IPS DF 19.7 (cell line): Measurements from ENCODE around the gene FOXP4.

Experiments used
- DNase-seq: peaks from one replicate; pipeline ENCODE4 v3.0.0-alpha.2; 2013; ENCODE audit warnings: low read depth, low spot score

FOXP4 gene

GRCh38 chr6:41582540-41582939, 36.4 kb downstream of the FOXP4 start:
- DNase-seq: no peak

- DNase-seq: no peak
Measured at GRCh38 chr6:41583565-41583964, 37.4 kb downstream of the FOXP4 start.

- DNase-seq: no peak
Measured at GRCh38 chr6:41584205-41584604, 38.0 kb downstream of the FOXP4 start.

DNA sequence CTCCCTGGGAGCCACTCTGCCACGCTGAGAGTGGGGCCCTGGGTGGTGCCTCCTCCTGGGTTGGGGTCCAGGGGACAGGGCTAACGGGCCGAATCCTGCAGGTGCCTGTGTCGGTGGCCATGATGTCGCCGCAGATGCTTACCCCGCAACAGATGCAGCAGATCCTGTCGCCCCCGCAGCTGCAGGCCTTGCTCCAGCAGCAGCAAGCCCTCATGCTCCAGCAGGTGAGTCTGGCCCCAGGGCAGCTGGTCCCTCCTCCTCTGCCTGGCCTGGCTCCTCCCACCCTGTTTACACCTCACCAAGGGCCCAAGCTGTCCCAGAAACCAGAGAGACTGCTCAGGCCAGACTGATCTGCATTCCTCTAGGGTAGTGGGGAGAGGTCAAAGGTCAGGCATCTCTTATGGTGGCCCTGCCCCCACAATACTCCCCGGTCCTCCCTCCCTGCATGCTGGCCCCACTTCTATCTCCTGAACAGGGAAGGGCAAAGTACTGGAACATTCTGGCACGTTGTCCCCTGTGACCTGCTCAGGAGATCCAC, 38.6 kb downstream of the FOXP4 start:
- no peak for DNase-seq

- no peak for DNase-seq
Measured at GRCh38 chr6:41585605-41586004, 39.4 kb downstream of the FOXP4 start.

DNA sequence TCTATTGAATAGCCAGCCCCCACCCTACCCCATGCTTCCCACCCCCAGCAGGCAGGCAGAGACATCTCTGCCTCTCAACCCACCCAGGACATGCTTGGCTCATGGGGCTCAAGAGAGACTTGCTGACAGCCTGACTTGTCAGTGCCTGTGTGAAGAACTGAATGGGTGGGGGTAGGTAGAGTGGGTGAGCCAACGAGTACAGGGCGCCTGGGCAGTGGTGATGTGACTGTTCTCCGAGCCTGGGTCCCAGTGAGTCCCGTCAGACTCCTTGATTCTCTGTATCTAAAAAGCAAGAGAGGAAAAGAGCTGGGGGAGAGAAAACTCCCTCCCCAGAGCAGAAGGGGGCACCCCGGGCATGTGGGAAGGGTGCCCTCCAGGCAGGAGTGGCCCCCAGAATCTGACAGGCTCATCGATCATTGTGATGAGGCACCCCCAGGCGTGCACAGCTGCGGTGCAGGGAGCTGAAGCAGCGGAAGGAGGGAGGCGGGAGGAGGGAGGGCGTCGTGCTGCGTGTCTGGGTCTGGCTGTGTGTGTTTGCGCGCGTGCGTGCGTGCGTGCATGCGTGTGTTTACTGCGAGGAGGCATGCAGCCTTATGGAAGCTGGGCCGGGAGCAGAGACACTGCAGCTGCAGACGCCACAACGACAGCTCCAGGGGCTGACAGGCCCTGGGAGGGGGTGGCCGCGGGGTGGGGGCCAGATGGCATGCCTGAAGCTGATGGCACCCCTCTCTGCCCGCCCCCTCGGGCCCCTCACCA, 40.2 kb downstream of the FOXP4 start:
- no peak for DNase-seq

GRCh38 chr6:41587131-41587879, 41.1 kb downstream of the FOXP4 start:
- DNase-seq: no peak

DNA sequence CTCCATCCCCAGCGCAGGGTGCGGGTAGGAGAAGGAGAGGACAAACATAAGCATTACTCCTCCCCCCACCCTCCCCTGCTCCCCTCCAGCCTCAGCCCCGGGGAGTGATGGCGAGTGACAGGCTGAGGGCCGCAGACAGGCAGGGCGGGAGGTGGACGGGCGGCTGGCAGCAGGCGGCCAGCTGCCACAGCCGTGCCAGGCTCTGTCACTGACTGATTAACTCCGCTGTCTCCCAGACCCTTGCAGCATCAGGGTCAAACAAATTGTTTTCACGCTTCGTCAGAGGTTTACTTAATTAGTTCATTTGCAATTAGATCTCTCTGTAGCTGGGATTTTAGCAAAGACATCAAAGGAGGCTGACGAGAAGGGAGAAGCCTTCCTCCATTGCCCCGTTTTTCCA, 41.9 kb downstream of the FOXP4 start:
- DNase-seq: no peak

GRCh38 chr6:41589223-41589622, 43.0 kb downstream of the FOXP4 start:
- DNase-seq: no peak

- no peak for DNase-seq
Measured at GRCh38 chr6:41589636-41590622, 43.7 kb downstream of the FOXP4 start.

DNA sequence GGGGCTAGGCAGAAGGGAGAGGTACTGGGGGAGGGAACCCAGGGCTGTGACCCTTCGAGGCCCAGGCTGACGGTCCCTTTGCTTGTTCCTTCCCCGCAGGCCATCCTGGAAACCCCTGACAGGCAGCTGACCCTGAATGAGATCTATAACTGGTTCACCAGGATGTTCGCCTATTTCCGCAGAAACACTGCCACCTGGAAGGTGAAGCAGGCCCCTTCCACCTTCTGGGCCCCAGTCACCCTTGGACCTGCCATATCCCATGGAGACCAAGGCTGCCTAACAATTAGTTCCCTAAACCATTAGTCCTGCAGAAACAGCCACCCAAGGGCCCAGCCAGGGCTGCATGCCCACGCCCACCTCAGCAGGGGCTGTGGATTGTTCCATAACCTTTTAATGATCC, 44.9 kb downstream of the FOXP4 start:
- no peak for DNase-seq

DNA sequence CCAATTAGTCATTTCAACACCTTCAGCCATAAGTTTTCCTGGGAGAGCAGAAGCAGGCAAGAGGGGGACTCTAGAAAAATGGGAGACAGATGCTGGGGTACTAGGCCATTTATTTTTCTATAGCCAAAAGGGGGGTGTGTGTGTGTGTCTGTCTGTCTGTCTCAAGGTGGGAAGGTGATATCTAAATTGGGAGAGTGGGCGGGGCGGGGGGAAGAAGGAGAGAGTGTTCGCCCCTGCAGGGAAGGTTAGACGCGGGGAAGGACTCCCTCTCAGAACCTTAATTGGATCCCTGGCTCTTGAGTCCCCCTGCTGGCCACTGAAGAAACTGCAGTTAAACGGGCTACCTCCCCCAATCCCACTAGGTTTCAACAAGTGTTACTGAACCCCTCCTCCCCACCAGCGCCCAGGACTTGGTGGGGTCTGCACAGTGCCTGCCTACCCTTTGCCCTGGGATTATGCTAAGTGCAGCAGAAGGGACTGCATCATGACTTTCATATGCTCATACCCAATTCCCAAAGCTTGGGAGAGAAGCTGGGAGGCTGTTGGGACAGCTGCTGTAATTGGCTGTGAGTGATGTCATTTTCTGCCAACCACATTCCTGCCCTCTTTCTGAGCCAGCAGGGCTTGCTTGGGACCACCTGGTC, 45.8 kb downstream of the FOXP4 start:
- DNase-seq: no peak

GRCh38 chr6:41593406-41593805, 47.2 kb downstream of the FOXP4 start:
- no peak for DNase-seq

- DNase-seq: no peak
Measured at GRCh38 chr6:41593839-41594238, 47.7 kb downstream of the FOXP4 start.

DNA sequence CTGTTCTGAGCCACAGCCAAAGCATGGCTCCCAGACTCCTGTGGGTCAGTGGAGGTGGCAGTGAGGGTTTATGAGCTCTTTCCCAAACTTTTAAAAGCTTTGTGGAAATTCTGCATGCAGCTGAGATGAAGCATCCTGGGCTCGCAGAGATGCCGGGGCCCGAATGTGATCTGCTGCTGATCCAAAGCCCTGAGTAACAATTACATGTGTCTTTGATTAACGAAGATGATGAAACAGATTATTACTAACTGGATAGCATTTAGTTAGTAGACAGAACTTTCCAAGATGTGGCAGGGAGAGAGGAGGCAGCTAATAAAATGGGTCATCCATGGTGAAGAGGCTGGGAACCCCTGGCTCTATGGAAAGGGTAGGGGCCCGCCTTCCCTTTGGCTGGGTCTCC, 48.1 kb downstream of the FOXP4 start:
- no peak for DNase-seq

GRCh38 chr6:41594766-41595165, 48.6 kb downstream of the FOXP4 start:
- DNase-seq: no peak

DNA sequence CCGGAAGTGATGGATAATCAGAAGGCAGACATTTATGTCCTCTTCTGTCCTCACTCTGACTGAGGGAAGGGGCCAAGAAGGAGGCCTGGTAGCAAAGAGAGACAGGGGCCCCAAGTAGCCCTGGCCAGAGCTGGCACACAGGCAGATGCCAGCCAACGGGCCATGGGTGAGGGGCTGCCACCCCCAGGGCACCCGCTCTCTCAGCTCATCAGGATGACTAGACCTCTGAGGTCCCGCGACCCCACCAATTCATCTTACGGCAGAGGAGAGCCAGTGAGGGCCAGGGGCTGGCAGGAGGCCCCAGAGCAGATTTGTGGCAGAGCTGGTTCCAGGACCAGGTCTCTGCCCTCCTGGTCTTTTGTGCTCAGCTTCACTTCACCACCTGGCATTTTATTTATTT, 49.0 kb downstream of the FOXP4 start:
- DNase-seq: no peak

DNA sequence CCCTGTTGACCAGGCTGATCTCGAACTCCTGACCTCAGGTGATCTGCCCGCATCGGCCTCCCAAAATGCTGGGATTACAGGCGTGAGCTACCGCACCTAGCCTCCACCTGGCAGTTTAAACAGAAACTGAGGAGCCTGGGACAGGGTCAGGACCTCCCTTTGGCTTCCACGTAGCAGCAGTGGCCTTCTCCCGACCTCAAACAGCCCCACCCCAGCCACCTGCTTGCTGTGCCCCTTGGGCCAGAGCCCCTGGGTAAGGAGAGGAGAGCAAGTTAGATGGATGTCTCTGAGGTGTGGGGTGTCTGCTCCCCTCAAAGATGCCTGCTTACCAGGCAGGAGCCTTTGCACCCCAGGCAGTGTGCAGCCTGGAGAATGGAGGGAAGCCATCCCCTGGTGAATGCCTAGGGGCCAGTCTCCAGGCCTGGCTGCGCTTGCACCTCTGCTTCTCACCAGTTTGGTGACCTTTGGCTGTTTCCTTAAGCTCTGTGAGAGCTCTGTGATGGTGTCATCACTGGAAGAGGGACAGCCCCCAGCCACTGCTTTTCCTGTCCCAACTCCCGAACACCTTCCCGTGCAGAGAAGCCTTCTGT, 50.0 kb downstream of the FOXP4 start:
- no peak for DNase-seq

DNA sequence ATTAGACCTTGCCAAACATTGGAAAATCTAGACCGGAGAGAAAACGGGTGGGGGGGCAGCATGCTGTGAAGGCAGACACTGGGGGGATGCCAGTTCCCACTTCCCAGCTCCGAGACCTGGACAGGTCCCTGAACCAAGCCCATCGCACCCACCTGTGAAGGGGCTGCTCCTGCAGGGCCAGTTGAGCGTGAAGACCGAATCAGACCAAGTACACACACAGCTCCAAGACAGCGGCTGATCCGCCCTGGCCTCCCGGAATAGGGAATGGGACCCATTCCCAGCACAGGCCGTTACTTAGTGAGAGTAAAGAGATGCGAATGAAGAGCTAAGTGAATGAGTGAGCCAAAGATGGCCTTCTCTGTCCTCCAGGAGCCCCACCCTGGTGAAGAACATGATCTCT, 50.6 kb downstream of the FOXP4 start:
- no peak for DNase-seq

DNA sequence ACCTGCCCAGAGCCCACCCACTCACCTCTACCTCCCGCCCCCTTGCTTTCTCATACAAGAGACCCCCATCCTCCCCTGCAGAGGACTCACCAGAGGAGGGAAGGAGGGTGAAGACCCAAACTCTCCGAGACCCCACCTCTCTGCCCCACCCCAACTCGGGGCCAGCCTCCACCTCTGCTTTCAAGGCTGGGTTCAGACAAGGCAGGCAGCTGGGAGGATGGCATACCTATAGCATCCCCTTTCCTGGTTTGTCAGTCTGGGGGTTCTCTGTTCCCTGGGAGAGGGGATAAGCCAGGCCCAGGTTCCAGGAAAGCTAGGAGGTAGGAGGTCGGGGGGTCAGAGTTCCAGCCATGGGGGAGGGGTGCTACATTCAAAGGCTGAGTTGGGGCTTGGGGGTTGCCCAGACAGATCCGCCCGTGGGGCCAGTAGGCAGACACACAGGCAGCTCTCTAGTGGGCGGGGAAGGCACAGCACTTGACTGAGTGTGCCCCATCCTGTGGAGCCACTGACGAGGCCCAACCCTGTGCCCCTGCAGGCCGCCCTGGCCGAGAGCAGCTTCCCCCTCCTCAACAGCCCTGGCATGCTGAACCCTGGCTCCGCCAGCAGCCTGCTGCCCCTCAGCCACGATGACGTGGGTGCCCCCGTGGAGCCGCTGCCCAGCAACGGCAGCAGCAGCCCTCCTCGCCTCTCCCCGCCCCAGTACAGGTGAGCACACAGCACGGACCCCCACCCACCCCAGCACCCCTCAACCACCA, 51.2 kb downstream of the FOXP4 start:
- DNase-seq: no peak
